T follicular helper cell (primary cell): ENCODE results near the gene CALHM5.
A peak's percentile ranks its signal among the peaks of the same experiment; 100 is the strongest.
"Not testable (repeated sequence)": the region's sequence is repeated elsewhere in the genome, so short reads cannot be mapped to it uniquely, and the experiment has no call there.

ENCODE experiments used
- DNase-seq: peaks from one replicate; pipeline ENCODE4 v3.0.0-alpha.2; 2020; ENCODE audit warnings: low read depth
- total RNA-seq, 2 experiments: gene quantifications; one replicate each; lab custom pipeline; 2026; lab: John Stamatoyannopoulos, UW

The CALHM5 gene, protein sequence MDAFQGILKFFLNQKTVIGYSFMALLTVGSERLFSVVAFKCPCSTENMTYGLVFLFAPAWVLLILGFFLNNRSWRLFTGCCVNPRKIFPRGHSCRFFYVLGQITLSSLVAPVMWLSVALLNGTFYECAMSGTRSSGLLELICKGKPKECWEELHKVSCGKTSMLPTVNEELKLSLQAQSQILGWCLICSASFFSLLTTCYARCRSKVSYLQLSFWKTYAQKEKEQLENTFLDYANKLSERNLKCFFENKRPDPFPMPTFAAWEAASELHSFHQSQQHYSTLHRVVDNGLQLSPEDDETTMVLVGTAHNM
- total RNA-seq = 0 reads per million in 2 experiments

DNA sequence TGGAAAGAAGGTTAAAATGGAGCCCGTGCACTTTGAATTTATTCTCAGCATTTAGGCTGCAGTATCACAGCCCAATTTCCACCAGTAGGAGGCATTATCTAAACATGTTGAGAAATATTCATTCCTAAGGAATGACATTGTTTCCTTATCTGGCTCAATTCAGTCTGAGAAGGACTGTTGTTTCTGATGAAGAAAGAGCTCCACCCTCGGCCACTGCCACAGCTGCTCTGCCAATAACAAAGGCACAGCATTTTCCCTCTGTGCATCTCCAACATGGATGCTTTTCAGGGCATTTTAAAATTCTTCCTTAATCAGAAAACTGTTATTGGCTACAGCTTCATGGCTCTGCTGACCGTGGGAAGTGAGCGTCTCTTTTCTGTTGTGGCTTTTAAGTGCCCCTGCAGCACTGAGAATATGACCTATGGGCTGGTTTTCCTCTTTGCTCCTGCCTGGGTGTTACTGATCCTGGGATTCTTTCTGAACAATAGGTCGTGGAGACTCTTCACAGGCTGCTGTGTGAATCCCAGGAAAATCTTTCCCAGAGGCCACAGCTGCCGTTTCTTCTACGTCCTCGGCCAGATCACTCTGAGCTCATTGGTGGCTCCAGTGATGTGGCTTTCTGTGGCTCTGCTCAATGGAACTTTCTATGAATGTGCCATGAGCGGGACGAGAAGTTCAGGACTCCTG, at the start of gene CALHM5:
Gene CALHM5 (plus strand): TSS at position 216 of the 687 bp plus-strand sequence. CDS start 58 bp downstream, at position 274.
- no peak for DNase-seq

DNA sequence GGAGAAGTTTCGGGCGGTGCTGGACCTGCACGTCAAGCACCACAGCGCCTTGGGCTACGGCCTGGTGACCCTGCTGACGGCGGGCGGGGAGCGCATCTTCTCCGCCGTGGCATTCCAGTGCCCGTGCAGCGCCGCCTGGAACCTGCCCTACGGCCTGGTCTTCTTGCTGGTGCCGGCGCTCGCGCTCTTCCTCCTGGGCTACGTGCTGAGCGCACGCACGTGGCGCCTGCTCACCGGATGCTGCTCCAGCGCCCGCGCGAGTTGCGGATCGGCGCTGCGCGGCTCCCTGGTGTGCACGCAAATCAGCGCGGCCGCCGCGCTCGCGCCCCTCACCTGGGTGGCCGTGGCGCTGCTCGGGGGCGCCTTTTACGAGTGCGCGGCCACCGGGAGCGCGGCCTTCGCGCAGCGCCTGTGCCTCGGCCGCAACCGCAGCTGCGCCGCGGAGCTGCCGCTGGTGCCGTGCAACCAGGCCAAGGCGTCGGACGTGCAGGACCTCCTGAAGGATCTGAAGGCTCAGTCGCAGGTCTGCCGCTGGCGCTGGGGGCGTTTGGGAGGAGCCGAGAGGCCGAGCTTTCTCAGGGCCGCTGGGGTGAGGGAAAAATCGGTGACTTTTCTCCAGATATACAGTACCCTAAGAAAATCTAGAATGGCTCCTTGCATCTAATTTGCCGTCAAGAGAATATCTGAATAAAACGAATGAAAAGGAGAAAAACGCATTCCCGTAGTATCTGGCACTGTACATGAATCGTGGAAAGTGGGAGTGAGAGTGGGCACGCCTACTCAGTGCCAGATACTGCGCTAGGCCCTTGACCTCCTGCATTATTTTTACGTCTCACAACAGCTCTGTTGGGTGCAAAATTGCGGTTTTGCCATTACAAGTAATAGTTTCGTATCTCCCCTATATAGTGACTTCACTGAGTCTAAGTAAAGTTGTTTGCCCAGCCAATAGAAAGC, 49.2 kb upstream of the CALHM5 start:
- DNase-seq = peak; percentile 14

DNA sequence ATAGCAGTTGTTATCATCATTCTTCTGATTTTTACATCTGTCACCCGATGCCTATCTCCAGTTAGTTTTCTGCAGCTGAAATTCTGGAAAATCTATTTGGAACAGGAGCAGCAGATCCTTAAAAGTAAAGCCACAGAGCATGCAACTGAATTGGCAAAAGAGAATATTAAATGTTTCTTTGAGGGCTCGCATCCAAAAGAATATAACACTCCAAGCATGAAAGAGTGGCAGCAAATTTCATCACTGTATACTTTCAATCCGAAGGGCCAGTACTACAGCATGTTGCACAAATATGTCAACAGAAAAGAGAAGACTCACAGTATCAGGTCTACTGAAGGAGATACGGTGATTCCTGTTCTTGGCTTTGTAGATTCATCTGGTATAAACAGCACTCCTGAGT, 48.1 kb upstream of the CALHM5 start:
- no peak for DNase-seq

DNA sequence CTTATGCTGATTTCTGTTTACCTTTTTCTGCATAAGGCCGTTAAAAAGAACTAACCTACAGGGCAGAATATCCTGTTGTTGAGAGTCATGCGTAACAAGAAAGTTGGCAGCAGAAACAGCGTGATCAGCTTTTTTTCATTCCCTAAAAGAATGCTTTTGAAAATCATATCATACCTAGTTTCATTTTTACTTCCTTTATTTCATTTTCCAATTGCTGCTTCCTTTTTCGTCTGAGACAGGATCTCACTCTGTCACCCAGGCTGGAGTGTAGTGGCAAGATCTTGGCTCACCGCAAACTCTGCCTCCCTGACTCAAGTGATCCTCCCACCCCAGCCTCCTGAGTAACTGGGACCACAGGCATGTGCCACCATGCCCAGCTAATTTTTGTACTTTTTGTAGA, 46.2 kb upstream of the CALHM5 start:
- DNase-seq = no peak

DNA sequence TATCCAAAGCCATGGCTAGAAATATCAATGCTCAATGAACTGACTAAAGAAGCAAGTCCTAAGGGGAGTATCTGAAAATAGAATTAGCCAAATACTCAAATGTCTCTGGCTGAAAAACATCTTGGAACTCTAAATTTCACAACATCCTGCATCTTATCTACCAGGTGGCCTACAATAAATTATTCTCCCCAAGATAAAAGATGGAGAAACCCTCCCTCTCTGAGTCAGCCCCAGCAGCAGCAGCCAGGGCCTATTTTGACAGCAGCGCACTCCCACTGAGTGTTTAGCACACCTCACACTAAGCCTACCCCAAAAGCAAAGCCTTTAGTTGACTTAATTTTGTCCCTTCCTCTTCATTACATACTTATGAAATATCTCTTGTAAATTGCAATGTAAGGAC, 44.3 kb upstream of the CALHM5 start:
- DNase-seq = no peak

DNA sequence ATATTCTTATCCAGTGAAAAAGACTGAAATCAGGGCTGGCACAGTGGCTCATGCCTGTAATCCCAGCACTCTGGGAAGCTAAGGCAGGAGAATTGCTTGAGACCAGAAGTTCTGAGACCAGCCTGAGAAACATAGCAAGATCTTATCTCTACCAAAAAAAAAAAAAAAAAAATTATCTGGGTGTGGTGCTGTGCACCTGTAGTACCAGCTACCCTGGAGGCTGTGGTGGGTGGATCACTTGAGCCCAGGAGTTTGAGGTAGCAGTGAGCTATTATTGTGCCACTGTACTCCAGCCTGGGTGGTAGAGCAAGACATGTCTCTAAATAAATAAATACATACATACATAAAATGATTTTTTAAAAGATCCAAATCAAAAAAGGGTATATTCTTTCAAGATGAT, 43.9 kb upstream of the CALHM5 start:
- DNase-seq = no peak

DNA sequence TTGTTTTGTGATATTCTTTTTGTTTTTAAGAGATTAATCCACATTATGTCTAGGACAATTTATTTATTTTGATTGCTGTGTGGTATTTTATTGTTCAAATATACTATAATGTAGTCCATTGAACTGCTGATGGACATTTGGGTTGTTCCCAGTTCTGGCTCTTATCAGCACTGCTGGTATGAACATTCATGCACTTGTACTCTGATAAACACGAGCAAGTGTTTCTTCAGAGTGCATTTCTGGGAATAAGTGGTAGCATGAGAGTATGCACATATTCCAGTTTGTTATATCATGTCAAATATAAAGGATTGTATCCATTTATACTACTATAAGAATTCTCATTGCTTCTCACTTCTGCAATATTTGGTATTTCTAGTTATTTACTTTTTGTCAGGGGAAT, 43.1 kb upstream of the CALHM5 start:
- DNase-seq = no peak

DNA sequence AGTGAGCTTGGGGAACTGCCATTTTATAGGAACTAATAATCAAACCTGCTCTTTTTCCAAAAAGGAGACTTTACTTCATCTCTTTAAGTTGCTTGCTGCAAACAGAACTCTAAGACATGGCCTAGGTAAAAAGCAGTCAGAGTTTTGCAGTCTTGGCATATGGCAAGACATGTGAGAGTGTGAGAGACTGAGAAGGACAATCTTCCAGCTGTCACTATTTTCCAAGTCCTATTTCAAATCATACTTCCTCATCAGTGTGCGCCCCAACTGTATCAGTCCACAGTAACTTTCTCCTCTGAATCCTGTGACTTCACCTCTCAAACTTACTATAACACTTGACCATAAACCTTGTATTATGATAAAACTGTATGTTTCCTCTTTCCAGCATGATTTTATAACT, 39.9 kb upstream of the CALHM5 start:
- DNase-seq = no peak

DNA sequence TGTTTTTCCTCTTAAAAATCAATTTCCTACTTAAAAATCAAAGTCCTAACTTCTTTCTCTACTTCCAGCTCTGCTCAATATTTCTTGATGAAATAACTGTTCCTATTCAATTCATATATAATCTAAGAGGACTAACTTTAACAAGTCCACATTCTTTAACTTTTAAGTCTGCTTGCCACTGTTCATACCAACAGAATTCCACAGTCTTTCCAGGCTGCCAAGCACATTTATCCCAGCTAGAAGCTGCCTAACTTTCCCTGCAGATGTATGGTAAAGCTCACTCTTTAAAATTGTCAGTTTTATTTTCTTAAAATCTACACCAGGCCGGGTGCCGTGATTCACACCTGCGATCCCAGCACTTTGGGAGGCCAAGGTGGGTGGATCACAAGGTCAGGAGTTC, 38.7 kb upstream of the CALHM5 start:
- no peak for DNase-seq

DNA sequence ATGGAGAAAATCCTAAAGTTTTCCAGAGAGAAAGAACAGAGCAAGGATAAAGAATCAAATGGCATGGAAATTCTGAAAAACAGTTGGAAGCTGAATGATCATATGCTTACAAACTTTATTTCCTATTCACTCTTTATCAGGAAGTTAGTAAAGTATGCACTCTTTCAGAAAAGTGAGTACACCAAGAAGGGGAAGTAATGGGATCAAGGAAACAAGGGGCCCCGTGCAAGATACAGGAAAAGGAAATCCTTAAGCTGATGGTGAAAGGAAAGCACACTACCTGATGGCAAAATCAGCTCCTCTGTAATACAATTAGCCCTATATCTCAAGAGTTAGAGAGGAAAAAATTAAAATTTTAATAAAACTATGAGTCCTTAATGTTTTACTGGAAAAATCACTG, 36.3 kb upstream of the CALHM5 start:
- no peak for DNase-seq

DNA sequence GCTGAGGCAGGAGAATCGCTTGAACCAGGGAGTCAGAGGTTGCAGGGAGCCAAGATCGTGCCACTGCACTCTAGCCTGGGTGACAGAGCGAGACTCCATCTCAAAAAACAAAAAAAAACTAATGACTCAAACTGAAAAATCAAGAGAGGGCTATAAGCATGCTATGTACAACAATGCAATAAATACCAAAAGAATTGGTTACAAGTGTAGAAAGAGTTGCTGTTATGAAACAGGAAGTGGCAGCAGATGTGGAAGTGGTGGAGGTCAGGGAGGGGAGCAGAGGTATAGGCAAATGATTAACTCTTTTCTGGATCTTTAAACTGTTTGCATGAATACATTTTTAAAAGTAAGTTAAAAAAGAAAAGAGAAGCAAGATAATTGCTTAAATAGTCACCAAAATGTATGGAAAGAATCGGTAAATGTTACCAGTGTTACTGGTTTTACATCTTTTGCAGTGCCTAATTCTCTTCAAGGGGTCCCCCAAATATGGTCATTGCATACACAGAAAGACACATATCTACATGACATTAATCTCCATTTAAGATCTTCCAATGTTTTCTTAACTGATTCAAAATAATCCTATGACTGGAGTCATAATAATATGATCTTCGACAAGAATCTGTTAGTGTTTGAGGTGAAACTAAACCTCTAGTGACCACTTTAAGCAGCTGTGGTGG, 35.3 kb upstream of the CALHM5 start:
- no peak for DNase-seq

DNA sequence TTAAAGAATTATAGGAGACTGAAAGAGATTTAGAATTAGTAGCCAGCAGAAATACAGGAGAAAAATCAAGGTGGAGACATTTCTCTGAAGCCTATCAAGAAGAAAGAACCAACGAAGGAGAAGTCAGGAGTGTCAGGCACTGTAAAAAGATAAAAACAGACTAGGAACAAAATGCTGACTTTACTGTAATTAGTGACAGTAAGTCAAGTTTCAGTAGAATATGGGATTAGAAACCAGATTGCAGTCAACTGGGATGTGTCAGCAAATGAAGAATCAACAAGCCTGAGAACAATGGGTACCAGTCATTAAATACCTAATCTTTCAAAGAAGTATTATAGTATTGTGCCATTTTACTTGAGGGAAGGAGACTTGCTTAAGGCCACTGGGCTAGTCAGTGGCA, 28.7 kb upstream of the CALHM5 start:
- no peak for DNase-seq

DNA sequence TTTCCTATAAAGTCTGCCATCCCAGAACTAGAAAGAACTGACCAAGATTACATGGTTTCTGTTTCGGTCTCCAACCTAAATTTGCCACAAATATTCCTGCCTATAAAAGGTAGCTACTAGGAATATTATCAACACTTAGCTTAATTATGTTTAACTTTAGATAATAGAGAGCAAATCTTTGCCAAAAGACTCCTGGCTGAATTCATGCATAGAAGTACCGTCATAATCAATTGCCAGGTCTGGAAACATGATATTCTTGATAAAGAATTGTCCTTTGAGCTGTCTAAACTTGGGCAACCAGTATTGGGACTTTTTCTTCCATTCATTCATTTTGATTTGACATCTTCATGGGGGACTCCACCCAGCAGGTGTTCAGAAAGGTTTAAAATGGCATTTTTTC, 27.8 kb upstream of the CALHM5 start:
- no peak for DNase-seq

DNA sequence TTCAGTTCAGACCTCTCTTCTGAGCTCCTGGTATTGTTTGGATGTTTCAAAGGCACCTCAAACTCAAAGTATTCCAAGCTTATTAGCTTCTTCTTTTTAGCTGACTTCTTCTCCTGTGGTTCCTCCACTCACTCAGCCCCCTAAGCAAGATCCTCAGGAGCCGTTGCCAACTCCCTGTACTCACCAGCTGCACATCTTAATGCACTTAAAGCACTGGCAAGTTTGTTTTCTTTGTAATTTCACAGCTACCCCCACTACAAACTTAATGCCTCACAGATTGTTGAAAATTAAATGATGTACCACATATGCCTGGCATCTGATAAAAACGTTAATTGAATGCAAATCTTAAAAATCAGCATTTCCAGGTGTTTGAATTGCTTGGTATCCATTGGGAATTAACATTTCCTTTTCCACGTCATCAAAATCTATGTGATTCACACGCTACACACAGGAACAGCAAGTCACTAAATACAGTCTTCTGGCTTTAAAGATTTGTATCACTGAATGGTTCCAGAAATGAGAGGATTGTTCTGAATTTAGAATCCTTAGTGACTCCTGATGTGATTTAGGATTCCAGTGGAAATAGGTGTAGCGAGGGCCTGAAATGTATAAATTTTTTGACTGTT, 25.8 kb upstream of the CALHM5 start:
- DNase-seq = no peak

DNA sequence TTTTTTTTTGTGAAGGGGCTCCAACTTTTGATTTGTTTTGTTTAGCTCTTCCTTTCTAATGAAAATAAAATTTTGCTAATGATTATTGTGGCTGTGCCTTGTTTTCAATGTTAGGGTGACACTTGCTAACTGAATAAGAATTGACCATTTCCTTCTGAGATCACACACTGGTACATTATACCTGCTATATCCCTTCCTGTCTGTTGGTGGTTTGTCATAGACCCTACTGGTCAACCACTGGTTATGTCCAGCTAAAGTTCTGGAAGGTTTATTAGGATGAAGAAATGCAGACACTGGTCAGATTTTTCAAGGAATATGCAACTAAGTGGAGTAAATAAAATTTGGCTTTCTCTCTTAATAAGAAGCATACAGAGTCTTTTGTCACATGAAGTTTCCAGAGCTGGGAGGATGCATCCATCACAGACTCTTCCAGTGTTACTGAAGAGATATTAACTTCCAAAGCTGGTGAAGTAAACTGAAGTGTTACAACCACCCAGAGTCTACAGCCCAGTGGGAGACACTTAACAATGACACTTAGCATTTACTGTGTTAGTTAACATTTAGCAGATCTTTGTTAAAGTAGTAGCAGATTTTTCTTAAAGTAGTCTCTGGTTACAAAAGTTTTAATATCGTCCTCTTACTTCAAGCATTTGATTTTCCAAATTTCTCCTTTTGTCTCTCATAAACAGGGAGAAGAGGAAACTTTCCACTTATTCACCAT, 19.7 kb upstream of the CALHM5 start:
- no peak for DNase-seq

DNA sequence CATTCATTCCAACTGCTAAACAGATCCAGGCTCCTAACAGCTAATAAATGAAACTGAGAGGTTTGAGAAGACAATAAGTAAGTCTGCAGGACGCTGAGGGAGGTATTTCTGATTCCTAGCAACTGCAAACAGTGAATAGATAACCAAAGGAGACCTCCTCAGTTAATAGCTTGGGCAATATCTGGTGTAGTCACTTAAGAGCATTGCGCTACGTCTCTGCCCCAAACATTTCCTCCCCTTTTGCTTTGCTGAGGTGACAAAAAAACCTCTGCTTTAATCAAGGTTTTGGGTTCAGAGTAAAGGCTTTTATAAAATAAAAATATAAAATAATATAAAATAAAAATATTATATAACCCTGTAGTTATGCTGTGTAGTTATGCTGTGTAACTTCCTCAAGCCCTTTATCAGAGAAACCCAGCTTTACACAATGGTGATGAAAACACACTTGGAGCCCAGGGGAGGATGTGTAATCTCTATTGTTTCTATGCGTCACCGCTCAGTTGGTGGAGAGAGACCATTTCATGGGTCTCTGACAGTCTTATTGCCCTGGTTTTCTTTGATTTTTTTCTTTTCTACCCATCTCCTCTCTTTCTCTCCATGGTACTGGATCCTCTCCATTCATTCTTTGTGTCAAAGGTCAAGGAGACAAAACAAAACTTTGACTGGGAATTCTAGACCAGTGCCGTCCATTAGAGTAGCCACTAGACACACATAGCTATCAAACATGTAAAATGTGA, 18.9 kb upstream of the CALHM5 start:
- DNase-seq = no peak

DNA sequence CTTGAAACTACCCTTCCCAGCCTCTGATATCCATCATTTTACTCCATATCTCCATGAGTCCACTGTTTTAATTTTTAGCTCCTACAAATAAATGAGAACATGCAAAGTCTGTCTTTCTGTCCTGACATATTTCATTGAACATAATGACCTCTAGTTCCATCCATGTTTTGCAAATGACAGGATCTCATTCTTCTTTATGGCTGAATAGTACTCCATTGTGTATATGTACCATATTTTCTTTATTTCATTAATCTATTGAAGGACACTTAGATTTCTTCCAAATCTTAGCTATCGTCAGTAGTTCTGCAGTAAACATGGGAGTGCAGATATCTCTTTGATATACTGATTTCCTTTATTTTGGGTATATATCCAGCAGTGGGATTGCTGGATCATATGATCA, 16.3 kb upstream of the CALHM5 start:
- not testable (repeated sequence) for DNase-seq

DNA sequence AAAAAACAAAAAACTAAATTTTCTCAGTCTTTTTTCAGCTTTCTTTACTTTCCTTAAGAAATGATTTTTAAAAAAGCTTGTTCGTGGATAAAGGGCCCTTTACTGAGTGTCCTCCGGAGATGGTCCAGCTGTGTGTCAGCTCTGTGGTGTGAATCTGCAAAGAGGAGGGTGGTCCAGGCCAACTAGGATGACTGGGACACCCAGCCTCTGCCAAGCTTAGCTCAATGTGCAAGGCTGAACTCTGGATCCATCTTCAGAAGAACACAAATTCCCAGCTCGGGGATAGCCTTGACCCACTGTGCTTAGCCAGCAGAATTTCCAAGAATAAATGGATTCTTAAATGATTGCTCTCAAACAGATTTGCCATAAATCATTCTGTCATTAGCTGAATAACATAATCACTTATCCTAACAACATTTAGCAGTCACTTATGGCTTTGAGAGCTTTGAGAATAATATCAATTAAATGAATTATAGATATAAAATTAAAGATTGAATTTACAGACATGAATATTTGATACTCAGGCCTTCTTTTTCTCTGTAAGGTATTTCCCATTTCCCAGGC, 14.2 kb upstream of the CALHM5 start:
- DNase-seq = no peak

DNA sequence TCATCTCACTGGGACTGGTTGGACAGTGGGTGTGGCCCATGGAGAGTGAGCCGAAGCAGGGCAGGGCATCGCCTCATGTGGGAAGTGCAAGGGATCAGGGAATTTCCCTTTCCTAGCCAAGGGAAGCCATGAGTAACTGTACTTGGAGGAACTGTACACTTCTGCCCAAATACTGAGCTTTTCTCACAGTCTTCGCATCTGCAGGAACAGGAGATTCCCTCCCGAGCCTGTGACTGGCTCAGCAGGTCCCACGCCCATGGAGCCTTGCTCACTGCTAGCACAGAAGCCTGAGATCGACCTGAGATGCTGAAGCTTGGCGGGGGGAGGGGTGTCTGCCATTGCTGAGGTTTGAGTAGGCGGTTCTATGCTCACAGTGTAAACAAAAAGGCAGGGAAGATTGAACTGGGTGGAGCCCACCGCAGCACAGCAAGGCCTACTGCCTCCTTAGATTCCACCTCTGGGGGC, 10.4 kb upstream of the CALHM5 start:
- DNase-seq = no peak

DNA sequence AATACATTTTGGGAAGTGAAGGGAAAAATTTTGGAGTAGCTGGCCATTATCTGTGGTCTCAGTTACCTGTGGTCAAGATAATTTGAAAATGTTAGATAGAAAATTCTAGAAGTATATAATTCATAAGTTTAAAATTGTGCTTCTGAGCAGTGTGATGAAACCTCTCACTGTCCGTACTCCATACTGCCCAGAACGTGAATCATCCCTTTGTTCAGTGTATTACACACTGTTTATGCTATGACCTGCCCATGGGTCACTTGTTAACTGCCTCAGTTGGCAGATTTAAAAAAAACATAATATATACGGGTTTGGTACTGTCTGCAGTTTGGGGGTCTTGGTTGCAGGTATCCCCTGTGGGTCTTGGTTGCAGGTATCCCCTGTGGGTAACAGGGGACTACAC, 4.1 kb upstream of the CALHM5 start:
- DNase-seq = no peak
